Activated T-helper 2 cell treated with anti-CD3 and anti-CD28 coated beads, Interferon-gamma antibody, Interleukin-2, Interleukin-4, amounts not matched to agents 10 μg/mL and 5 μg/mL and 100 μg/mL, durations not matched to agents 14 hours and 24 hours and 36 hours (primary cell): ENCODE measurements around the gene UBXN10. TPM values are rescaled to one million over a fixed set of nuclear protein-coding genes. Genes with fewer than 3 reads are reported as not detected.
"Not testable (repeated sequence)": the region's sequence is repeated elsewhere in the genome, so short reads cannot be mapped to it uniquely, and the experiment has no call there.

ENCODE experiments used
- DNase-seq: peaks from one replicate; pipeline ENCODE4 v3.0.0; 2021; ENCODE audit warnings: low spot score
- H3K27ac Mint-ChIP-seq: one replicate; pipeline ENCODE4 v1.8.0; 2021; ENCODE audit warnings: mixed read lengths
- H3K27me3 Mint-ChIP-seq: one replicate; pipeline ENCODE4 v1.8.0; 2021; ENCODE audit warnings: low read depth, mixed read lengths
- H3K36me3 Mint-ChIP-seq: one replicate; pipeline ENCODE4 v1.8.0; 2021; ENCODE audit warnings: low read depth, mixed read lengths
- H3K4me1 Mint-ChIP-seq: one replicate; pipeline ENCODE4 v1.8.0; 2021; ENCODE audit warnings: low read depth, mixed read lengths
- H3K4me3 Mint-ChIP-seq: one replicate; pipeline ENCODE4 v1.8.0; 2021; ENCODE audit warnings: low read depth, mild to moderate bottlenecking, moderate library complexity, mixed read lengths
- H3K9me3 Mint-ChIP-seq: one replicate; pipeline ENCODE4 v1.8.0; 2021; ENCODE audit warnings: mixed read lengths
- intact Hi-C: fragments of 100-400 bp; cut with micrococcal nuclease; formaldehyde crosslinking; loops from one replicate; pipeline ENCODE4 v1.15.1; 2023
- total RNA-seq: library from RNA; stranded (reverse); gene quantifications from 2 replicates; pipeline ENCODE4 v1.2.3, GENCODE V29; 2022

The UBXN10 gene
- total RNA-seq, 1 donor from 2014 or later, result 0.32 TPM

- Mint-ChIP-seq H3K27ac (no peak overlapping the region), H3K4me3 (no peak overlapping the region), H3K4me1 (no peaks in the 10 kb centered on the region), H3K27me3 (peaks cover 32% of the 10 kb centered on the region), H3K9me3 (no peaks in the 10 kb centered on the region), H3K36me3 (no peaks in the 10 kb centered on the region)
- DNase-seq, result no peak
- intact Hi-C loops, result no loop called here
Measured at GRCh38 chr1:20200966-20201365, 15.1 kb downstream of the UBXN10 start.

GRCh38 chr1:20202166-20202565 lies 16.3 kb downstream of the UBXN10 start:
- Mint-ChIP-seq H3K9me3 (no peaks in the 10 kb centered on the region), H3K27me3 (peaks cover 31% of the 10 kb centered on the region), H3K4me3 (no peak overlapping the region), H3K27ac (no peak overlapping the region), H3K4me1 (no peaks in the 10 kb centered on the region), H3K36me3 (no peaks in the 10 kb centered on the region)
- intact Hi-C loops, result no loop called here
- no peak for DNase-seq

DNA sequence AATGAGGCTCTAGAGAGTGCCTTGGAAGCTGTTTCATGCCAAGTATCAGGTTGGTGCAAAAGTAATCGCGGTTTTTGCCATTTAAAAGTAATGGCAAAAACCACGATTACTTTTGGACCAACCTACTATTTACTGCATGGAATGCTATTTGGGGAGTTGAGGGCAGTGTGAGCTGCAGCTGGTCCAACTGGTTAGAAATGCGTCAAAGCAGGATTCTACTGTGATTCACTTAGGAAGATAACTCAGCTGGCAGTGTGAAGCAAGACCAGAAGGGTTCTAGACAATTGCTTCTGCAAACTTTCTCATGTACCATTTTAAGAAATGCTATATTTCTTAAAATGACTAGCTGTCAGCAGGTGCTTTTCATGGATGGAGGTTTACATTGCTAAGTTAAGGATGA lies 21.6 kb downstream of the UBXN10 start:
- no peak overlapping the region for H3K4me3 Mint-ChIP-seq
- DNase-seq, result no peak
- no peaks in the 10 kb centered on the region for H3K9me3 Mint-ChIP-seq
- intact Hi-C loops, result no loop called here
- H3K36me3 Mint-ChIP-seq, result no peaks in the 10 kb centered on the region
- H3K27ac Mint-ChIP-seq, result no peak overlapping the region
- peaks cover 10% of the 10 kb centered on the region for H3K4me1 Mint-ChIP-seq
- H3K27me3 Mint-ChIP-seq, result peaks cover 16% of the 10 kb centered on the region

GRCh38 chr1:20209471-20209870 lies 23.6 kb downstream of the UBXN10 start:
- H3K4me3 Mint-ChIP-seq, result no peak overlapping the region
- no peaks in the 10 kb centered on the region for H3K9me3 Mint-ChIP-seq
- H3K27me3 Mint-ChIP-seq, result peaks cover 21% of the 10 kb centered on the region
- no peak overlapping the region for H3K27ac Mint-ChIP-seq
- no peaks in the 10 kb centered on the region for H3K36me3 Mint-ChIP-seq
- intact Hi-C loops, result no loop called here
- DNase-seq, result no peak
- peaks cover 15% of the 10 kb centered on the region for H3K4me1 Mint-ChIP-seq

GRCh38 chr1:20210736-20211460 lies 25.0 kb downstream of the UBXN10 start:
- peaks cover 15% of the 10 kb centered on the region for H3K4me1 Mint-ChIP-seq
- DNase-seq, result no peak

GRCh38 chr1:20211511-20211931 lies 25.6 kb downstream of the UBXN10 start:
- peaks cover 38% of the 10 kb centered on the region for H3K27me3 Mint-ChIP-seq
- peaks cover 15% of the 10 kb centered on the region for H3K4me1 Mint-ChIP-seq
- H3K9me3 Mint-ChIP-seq, result no peaks in the 10 kb centered on the region
- no peak for DNase-seq
- no peaks in the 10 kb centered on the region for H3K36me3 Mint-ChIP-seq
- H3K4me3 Mint-ChIP-seq, result no peak overlapping the region
- H3K27ac Mint-ChIP-seq, result no peak overlapping the region
- intact Hi-C loops, result no loop called here

More at GRCh38 chr1:20210736-20211460, 25.0 kb downstream of the UBXN10 start:
- intact Hi-C loops, result no loop called here
- Mint-ChIP-seq H3K27ac (no peak overlapping the region), H3K4me3 (no peak overlapping the region), H3K27me3 (peaks cover 33% of the 10 kb centered on the region), H3K9me3 (no peaks in the 10 kb centered on the region), H3K36me3 (no peaks in the 10 kb centered on the region)

DNA sequence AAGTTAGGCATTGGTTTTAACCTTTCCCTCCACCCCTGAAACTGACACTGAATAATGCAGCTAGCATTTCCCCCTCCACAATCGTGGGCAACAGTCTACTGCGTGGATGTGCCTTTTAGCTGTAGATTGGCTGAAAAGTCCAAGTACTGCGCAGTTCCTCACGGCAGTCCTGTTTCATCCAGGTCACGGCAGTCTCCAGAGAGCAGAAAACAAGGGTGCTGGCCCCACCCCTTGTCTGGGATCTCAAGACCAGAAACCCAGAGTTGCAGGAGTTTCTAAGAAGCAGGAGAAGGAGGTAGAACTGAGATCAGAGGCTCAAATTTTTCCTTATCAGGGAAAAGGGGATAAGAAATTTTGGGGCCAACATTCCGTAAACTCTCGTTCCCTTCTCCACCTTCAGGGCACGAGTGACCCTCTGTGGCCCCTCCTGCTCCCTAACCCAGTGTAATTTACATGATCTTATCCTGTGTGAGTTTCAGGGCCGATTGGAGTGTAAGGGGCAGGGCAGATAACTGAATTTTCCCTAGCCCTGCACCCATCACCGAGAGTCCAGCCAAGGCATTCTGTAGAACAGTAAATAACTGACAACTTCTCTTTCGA lies 26.3 kb downstream of the UBXN10 start:
- H3K27ac Mint-ChIP-seq, result no peak overlapping the region
- H3K4me3 Mint-ChIP-seq, result no peak overlapping the region
- peaks cover 39% of the 10 kb centered on the region for H3K27me3 Mint-ChIP-seq

GRCh38 chr1:20212685-20213331 lies 26.9 kb downstream of the UBXN10 start:
- peak; percentile 22 for DNase-seq
- peaks cover 41% of the 10 kb centered on the region for H3K27me3 Mint-ChIP-seq
- H3K27ac Mint-ChIP-seq, result no peak overlapping the region
- H3K36me3 Mint-ChIP-seq, result no peaks in the 10 kb centered on the region
- intact Hi-C loops, result loop anchor here (1.0 to 2.0 kb wide), 2 partner anchors 217 to 282 kb away; no protein-coding TSS in a partner anchor
- peaks cover 15% of the 10 kb centered on the region for H3K4me1 Mint-ChIP-seq
- no peaks in the 10 kb centered on the region for H3K9me3 Mint-ChIP-seq
- H3K4me3 Mint-ChIP-seq, result no peak overlapping the region

More for the DNA sequence above, 26.3 kb downstream of the UBXN10 start:
- DNase-seq, result no peak
- peaks cover 15% of the 10 kb centered on the region for H3K4me1 Mint-ChIP-seq
- H3K36me3 Mint-ChIP-seq, result no peaks in the 10 kb centered on the region
- intact Hi-C loops, result loop anchor here (2.0 kb wide), 1 partner anchor 283 kb away; no protein-coding TSS in a partner anchor
- H3K9me3 Mint-ChIP-seq, result no peaks in the 10 kb centered on the region

DNA sequence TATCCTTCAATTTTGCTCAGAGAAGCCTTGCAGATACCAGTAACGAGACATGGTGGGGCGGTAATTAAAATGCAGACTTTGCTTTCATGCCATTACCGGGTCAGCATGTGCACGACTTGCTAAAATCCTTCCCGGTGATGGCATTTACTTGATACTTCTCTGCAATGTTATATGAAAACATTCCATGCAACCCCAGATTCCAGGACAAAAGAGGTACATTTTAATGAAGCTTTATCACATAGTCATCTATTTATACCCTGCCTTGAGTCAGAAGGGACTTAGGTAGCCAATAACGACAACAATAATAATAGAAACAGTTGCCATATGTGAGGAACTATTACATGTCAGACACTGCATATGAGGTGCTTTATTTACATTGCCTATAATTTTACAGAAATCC lies 29.8 kb downstream of the UBXN10 start:
- no peaks in the 10 kb centered on the region for H3K36me3 Mint-ChIP-seq
- H3K27ac Mint-ChIP-seq, result no peak overlapping the region
- intact Hi-C loops, result no loop called here
- H3K9me3 Mint-ChIP-seq, result no peaks in the 10 kb centered on the region
- DNase-seq, result no peak
- peaks cover 9% of the 10 kb centered on the region for H3K4me1 Mint-ChIP-seq
- H3K4me3 Mint-ChIP-seq, result no peak overlapping the region
- peaks cover 41% of the 10 kb centered on the region for H3K27me3 Mint-ChIP-seq

DNA sequence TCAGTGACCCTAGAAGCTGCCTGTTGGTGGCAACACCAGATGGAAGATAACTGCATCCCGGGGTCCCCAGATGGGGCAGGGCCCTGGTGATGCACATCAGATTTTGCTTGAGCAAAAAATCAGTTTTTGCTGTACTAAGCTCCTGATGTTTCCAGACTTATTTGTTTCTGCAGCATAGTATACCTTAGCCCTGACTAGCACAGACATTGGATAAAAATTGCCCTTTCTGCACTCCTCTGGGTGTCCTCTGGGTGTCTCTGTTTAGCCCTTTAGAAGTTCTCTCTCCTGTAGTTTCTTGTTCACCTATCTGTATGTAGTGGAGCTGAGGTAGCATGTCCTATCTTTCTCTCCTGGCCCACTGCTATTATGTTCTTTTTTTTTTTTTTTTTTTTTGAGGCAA lies 30.7 kb downstream of the UBXN10 start:
- Mint-ChIP-seq H3K36me3 (no peaks in the 10 kb centered on the region), H3K4me1 (peaks cover 8% of the 10 kb centered on the region), H3K27ac (no peak overlapping the region), H3K27me3 (peaks cover 39% of the 10 kb centered on the region), H3K4me3 (no peak overlapping the region), H3K9me3 (no peaks in the 10 kb centered on the region)
- no peak for DNase-seq
- intact Hi-C loops, result no loop called here

DNA sequence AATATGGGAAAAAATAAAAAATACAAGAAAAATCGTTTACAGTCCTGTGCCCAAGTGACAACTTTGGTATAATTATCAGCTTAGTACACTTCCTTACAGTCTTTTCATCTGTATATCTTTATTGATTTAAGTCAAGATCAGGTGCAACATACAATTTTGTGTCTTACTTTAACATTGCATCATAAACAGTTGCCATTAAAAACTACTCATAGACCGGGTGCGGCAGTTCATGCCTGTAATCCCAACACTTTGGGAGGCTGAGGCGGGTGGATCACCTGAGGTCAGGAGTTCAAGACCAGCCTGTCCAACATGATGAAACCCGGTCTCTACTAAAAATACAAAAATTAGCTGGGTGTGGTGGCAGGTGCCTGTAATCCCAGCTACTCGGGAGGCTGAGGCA lies 33.2 kb downstream of the UBXN10 start:
- H3K36me3 Mint-ChIP-seq, intact Hi-C loops, H3K4me3 Mint-ChIP-seq, H3K4me1 Mint-ChIP-seq, H3K9me3 Mint-ChIP-seq, H3K27ac Mint-ChIP-seq, DNase-seq: not testable (repeated sequence)
- peaks cover 45% of the 10 kb centered on the region for H3K27me3 Mint-ChIP-seq

GRCh38 chr1:20220036-20220435 lies 34.1 kb downstream of the UBXN10 start:
- H3K9me3 Mint-ChIP-seq, result no peaks in the 10 kb centered on the region
- no peaks in the 10 kb centered on the region for H3K4me1 Mint-ChIP-seq
- H3K27ac Mint-ChIP-seq, result no peak overlapping the region
- no peaks in the 10 kb centered on the region for H3K36me3 Mint-ChIP-seq
- no peak for DNase-seq
- intact Hi-C loops, result no loop called here
- peaks cover 48% of the 10 kb centered on the region for H3K27me3 Mint-ChIP-seq
- no peak overlapping the region for H3K4me3 Mint-ChIP-seq

DNA sequence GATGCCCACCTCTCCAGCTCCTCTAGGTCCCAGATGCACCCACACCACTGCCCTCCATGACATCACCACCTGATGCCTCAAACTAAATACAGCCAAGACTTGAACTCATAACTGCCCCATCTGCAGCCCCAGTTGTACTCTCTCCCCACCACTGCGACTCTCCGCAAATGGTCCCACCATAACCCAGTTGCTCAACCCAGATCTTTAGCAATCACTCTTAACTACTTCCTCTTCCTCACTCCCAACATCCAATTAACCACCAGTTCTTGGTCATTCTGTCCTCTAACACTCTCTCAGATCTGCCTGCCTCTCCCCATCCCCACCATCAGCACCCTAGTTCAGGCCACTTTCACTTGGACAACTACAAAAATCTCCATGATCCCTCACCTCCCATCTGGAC lies 37.2 kb downstream of the UBXN10 start:
- no peak overlapping the region for H3K27ac Mint-ChIP-seq
- intact Hi-C loops, result no loop called here
- H3K36me3 Mint-ChIP-seq, result no peaks in the 10 kb centered on the region
- peaks cover 47% of the 10 kb centered on the region for H3K27me3 Mint-ChIP-seq
- no peaks in the 10 kb centered on the region for H3K4me1 Mint-ChIP-seq
- no peak for DNase-seq
- no peaks in the 10 kb centered on the region for H3K9me3 Mint-ChIP-seq
- no peak overlapping the region for H3K4me3 Mint-ChIP-seq
